Heart left ventricle (tissue), 16 donors: Measurements from ENCODE around the gene THRAP3. TPM values are rescaled to one million over a fixed set of nuclear protein-coding genes. Genes with fewer than 3 reads are reported as not detected.

ENCODE experiments used
- ATAC-seq, 4 donors: fragments of 200-7000 bp; cut with Tn5 transposase; one replicate each; pipeline ENCODE4 v1.9.1; 2020 to 2022; ENCODE audit warnings: moderate library complexity in 4 of 4, mild to moderate bottlenecking in 3 of 4, moderate number of reproducible peaks in 1 of 4
- DNase-seq, 5 donors: peaks; one replicate each; pipeline ENCODE4 v3.0.0-alpha.2; 2020
- H3K27ac ChIP-seq, 12 donors: fragments of 200-600 bp; sonication (generic) in 4 of 12; one replicate each; pipeline versions ENCODE4 v1.5.0 to v1.8.0; 2016 to 2022; ENCODE audit warnings: mild to moderate bottlenecking in 2 of 12
- H3K27me3 ChIP-seq, 9 donors: fragments of 200-600 bp; sonication (generic) in 2 of 9; one replicate each; pipeline versions ENCODE4 v1.5.1 to v1.8.0; 2016 to 2022; ENCODE audit warnings: mild to moderate bottlenecking in 3 of 9
- H3K36me3 ChIP-seq, 9 donors: fragments of 200-600 bp; sonication (generic) in 2 of 9; one replicate each; pipeline versions ENCODE4 v1.5.0 to v1.8.0; 2018 to 2022; ENCODE audit warnings: mild to moderate bottlenecking in 2 of 9
- H3K4me1 ChIP-seq, 12 donors: fragments of 200-600 bp; sonication (generic) in 4 of 12; one replicate each; pipeline versions ENCODE4 v1.5.0 to v1.8.0; 2016 to 2022; ENCODE audit warnings: mild to moderate bottlenecking in 3 of 12
- H3K4me3 ChIP-seq, 12 donors: fragments of 200-600 bp; sonication (generic) in 4 of 12; one replicate each; pipeline versions ENCODE4 v1.5.0 to v1.8.0; 2017 to 2022; ENCODE audit warnings: mild to moderate bottlenecking in 9 of 12, moderate library complexity in 4 of 12
- H3K9me3 ChIP-seq, 12 donors: fragments of 200-600 bp; sonication (generic) in 4 of 12; one replicate each; pipeline versions ENCODE4 v1.5.0 to v1.8.0; 2016 to 2022; ENCODE audit warnings: mild to moderate bottlenecking in 1 of 12
- CTCF ChIP-seq, 12 donors: fragments of 200-600 bp; sonication (generic) in 4 of 12; IDR thresholded peaks; one replicate each; pipeline versions ENCODE4 v1.5.0 to v1.8.0; 2018 to 2022; ENCODE audit warnings: antibody characterized with exemption in 12 of 12, mild to moderate bottlenecking in 5 of 12
- POLR2A ChIP-seq, 2 donors: fragments of 450-650 bp; IDR thresholded peaks; one replicate each; pipeline ENCODE4 v1.6.1; 2017; ENCODE audit warnings: antibody characterized with exemption in 2 of 2, mild to moderate bottlenecking in 2 of 2, moderate library complexity in 2 of 2
- WGBS, 4 donors: extraction: QIAGEN DNeasy Blood & Tissue Kit in 2 of 4; methylation state at CpG; one replicate each; pipeline versions ENCODE4 v1.1.5 to v1.1.7; 2013 to 2018; 5-methylcytosine and 5-hydroxymethylcytosine counted together
- intact Hi-C, 10 donors: fragments of 100-400 bp; cut with DNase I; formaldehyde crosslinking; loops; one replicate each; pipeline versions ENCODE4 v1.11.1 to v1.14.2; 2022
- long read RNA-seq, 3 donors: library from polyadenylated mRNA; unstranded; transcript quantifications; one replicate each; pipeline ENCODE4 v2.0.0, GENCODE V29; 2020 to 2021
- polyA plus RNA-seq, 2 donors: library from polyadenylated mRNA; stranded (reverse); fragments of 200-250 nt; gene quantifications; one replicate each; pipeline ENCODE4 v1.2.3, GENCODE V29; 2013
- total RNA-seq, 9 donors: library from RNA; depleted of rRNA in 2 of 9; stranded (reverse); fragments of >200 nt in 2 of 9; fragmentation: NEBNext Ultra II Directional in 3 of 9; extraction: Animal tissue kit (Norgen Biotek cat#: 25700) in 3 of 9; gene quantifications; one replicate each; pipeline versions ENCODE4 v1.1.0 to v1.2.4, GENCODE V29; 2016 to 2023
- donor health status: ischemic (EF 13 %, LVEDD 7.1; RV severe dilation, severe dysfunction).
- donor health status: healthy with polysubstance abuse.
- donor health status: DM: no; HTN: yes; CAD: no.
- donor health status: DM: no; HTN: no; CAD: no.
- donor health status: ischemic (EF 25% LVEDD 6.9; RV normal size, moderate dysfunction).
- donor health status: ischemic (EF 25% LVEDD 5.7; RV mildly dilated, moderate dysfunction).
- donor health status: healthy.
- donor health status: DM: yes; HTN: yes; CAD: no.
- donor health status: ischemic (EF 35%, LVEDD 5.7; RV mildly dilated, moderate dysfunction).
- donor health status: nonischemic (EF 11% LVEDD 7.7; RV severe dilation, severe dysfunction).
- donor health status: DM: yes; HTN: yes; CAD: no.
- donor health status: PGD.
- donor health status: ischemic (EF 29% LVEDD 5.4; RV normal size, mild dysfunction).
- donor health status: nonischemic (EF 23%, LVEDD 6.1; RV moderate dilation, normal function).

THRAP3 gene
- 100 to 1,000 TPM in 4 of 9 donors, 10 to 100 TPM in 5; 68.6 to 106 (median 92.8) TPM for total RNA-seq
- 10 to 100 TPM; 27.9 to 36.5 TPM for polyA plus RNA-seq
- long read RNA-seq, donor 1, full-length matches to known transcripts, result 4 of 83 reads
- long read RNA-seq, donor 1, partial matches to known transcripts, result 70 of 83 reads
- long read RNA-seq, donor 1, other reads (novel, unspliced or antisense), result 9 of 83 reads
- long read RNA-seq, donor 2, full-length matches to known transcripts, result 2 of 383 reads
- long read RNA-seq, donor 2, partial matches to known transcripts, result 328 of 383 reads
- long read RNA-seq, donor 2, other reads (novel, unspliced or antisense), result 53 of 383 reads
- long read RNA-seq, donor 3, full-length matches to known transcripts, result 1 of 55 reads
- long read RNA-seq, donor 3, partial matches to known transcripts, result 43 of 55 reads
- long read RNA-seq, donor 3, other reads (novel, unspliced or antisense), result 11 of 55 reads

- peaks cover 0 to 46% (median 42%) of the 10 kb centered on the region in 12 donors for H3K4me1 ChIP-seq
- intact Hi-C loops, result loop anchor here in 8 of 10 donors (2.0 to 10.0 kb wide), 10 partner anchors 58 to 173 kb away; partner anchors contain the start of genes MAP7D1 (in 2 of the 8), LSM10 (in 1 of the 8), STK40 (in 1 of the 8) and TRAPPC3 (in 1 of the 8)
- H3K27me3 ChIP-seq, result no peaks in the 10 kb centered on the region
- DNase-seq (peak; percentile 100), ATAC-seq (peak; percentile 95 to 98 (median 96))
- peaks cover 0 to 37% (median 16%) of the 10 kb centered on the region in 9 donors for H3K36me3 ChIP-seq
- peak within 1 kb of the TSS; percentile 60 to 92 (median 83) for H3K4me3 ChIP-seq
- no peaks in the 10 kb centered on the region for H3K9me3 ChIP-seq
- peak within 1 kb of the TSS; percentile 91 to 99 (median 98) for H3K27ac ChIP-seq
- TF ChIP-seq CTCF (IDR thresholded peaks at IDR 0.05) (no peak), POLR2A (IDR thresholded peaks at IDR 0.05) (peak; percentile 75 to 87)
- 0 to 1% (median 1%) methylated on average over 33 to 45 of the region's 45 CpGs for WGBS, 4 donors
Measured at GRCh38 chr1:36223996-36224536, at the start of gene THRAP3. TSS of gene THRAP3 (plus strand) at chr1:36224443. CDS start at chr1:36282564, 58,121 bp downstream.

GRCh38 chr1:36174713-36175112 lies 49.5 kb upstream of the THRAP3 start:
- Histone ChIP-seq H3K27ac (peak overlapping the region; percentile 63 to 100 (median 90)), H3K4me3 (peak overlapping the region in 1 of 12 donors; percentile 13), H3K36me3 (peaks cover 0 to 100% (median 89%) of the 10 kb centered on the region in 9 donors), H3K27me3 (no peaks in the 10 kb centered on the region), H3K9me3 (no peaks in the 10 kb centered on the region), H3K4me1 (peaks cover 3 to 92% (median 58%) of the 10 kb centered on the region in 12 donors)
- DNase-seq, result no peak
- TF ChIP-seq POLR2A (IDR thresholded peaks at IDR 0.05) (no peak), CTCF (IDR thresholded peaks at IDR 0.05) (no peak)
- intact Hi-C loops, result loop anchor here in 1 of 10 donors (2.0 kb wide), 1 partner anchor 14 kb away; no protein-coding TSS in a partner anchor
- 52 to 63% (median 57%) methylated on average over 11 of the region's 11 CpGs for WGBS, 4 donors
- no peak for ATAC-seq

GRCh38 chr1:36175137-36176095 lies 48.8 kb upstream of the THRAP3 start:
- 41 to 61% (median 57%) methylated on average over 5 to 11 of the region's 11 CpGs for WGBS, 4 donors
- peaks cover 0 to 100% (median 94%) of the 10 kb centered on the region in 9 donors for H3K36me3 ChIP-seq
- ATAC-seq (peak; percentile 80 to 88 (median 84)), DNase-seq (peak; percentile 66 to 88 (median 82))
- intact Hi-C loops, result loop anchor here in 1 of 10 donors (2.0 kb wide), 1 partner anchor 15 kb away; no protein-coding TSS in a partner anchor
- peaks cover 0 to 85% (median 51%) of the 10 kb centered on the region in 12 donors for H3K4me1 ChIP-seq
- peak overlapping the region; percentile 74 to 100 (median 90) for H3K27ac ChIP-seq
- no peaks in the 10 kb centered on the region for H3K27me3 ChIP-seq
- peak overlapping the region in 2 of 12 donors; percentile 13 to 20 for H3K4me3 ChIP-seq
- H3K9me3 ChIP-seq, result no peaks in the 10 kb centered on the region
- peak in 1 of 2 donors; percentile 58 for TF ChIP-seq POLR2A (IDR thresholded peaks at IDR 0.05)
- no peak for TF ChIP-seq CTCF (IDR thresholded peaks at IDR 0.05)
